Gastroesophageal sphincter (tissue), 4 donors: ENCODE data around the gene AHNAK2. TPM values are rescaled to one million over a fixed set of nuclear protein-coding genes. Genes with fewer than 3 reads are reported as not detected.

Source experiments
- ATAC-seq: fragments of 150-250 bp; one replicate; pipeline ENCODE4 v1.9.1; 2016; ENCODE audit warnings: mild to moderate bottlenecking, moderate library complexity
- H3K27ac ChIP-seq, 4 donors: fragments of 200-600 bp; sonication (generic) in 3 of 4; 1 replicate in 3 of 4; 2 replicates in 1 of 4; pipeline ENCODE4 v1.5.1; 2016 to 2019
- H3K27me3 ChIP-seq: fragments of 200-600 bp; sonication (generic); one replicate; pipeline ENCODE4 v1.5.1; 2019
- H3K36me3 ChIP-seq, 2 donors: fragments of 200-600 bp; sonication (generic); one replicate each; pipeline ENCODE4 v1.5.1; 2019; ENCODE audit warnings: control low read depth in 1 of 2
- H3K4me1 ChIP-seq, 3 donors: fragments of 200-600 bp; sonication (generic); 1 replicate in 2 of 3; 2 replicates in 1 of 3; pipeline ENCODE4 v1.5.1; 2016 to 2019; ENCODE audit warnings: control low read depth in 2 of 3
- H3K4me3 ChIP-seq, 2 donors: fragments of 200-600 bp; sonication (generic); one replicate each; pipeline ENCODE4 v1.5.1; 2019; ENCODE audit warnings: mild to moderate bottlenecking in 1 of 2, moderate library complexity in 1 of 2
- H3K9me3 ChIP-seq, 3 donors: fragments of 200-600 bp; sonication (generic); one replicate each; pipeline ENCODE4 v1.5.1; 2017 to 2019; ENCODE audit warnings: control low read depth in 2 of 3
- EP300 ChIP-seq: sonication (generic); formaldehyde crosslinking; IDR thresholded peaks from one replicate; pipeline ENCODE4 v1.6.1; 2017; ENCODE audit warnings: antibody characterized with exemption, mild to moderate bottlenecking
- POLR2A ChIP-seq, 2 donors: fragments of 450-650 bp; IDR thresholded peaks; one replicate each; pipeline ENCODE4 v1.6.1; 2017; ENCODE audit warnings: antibody characterized with exemption in 2 of 2, mild to moderate bottlenecking in 2 of 2, moderate library complexity in 1 of 2
- POLR2AphosphoS5 ChIP-seq: sonication (generic); formaldehyde crosslinking; IDR thresholded peaks from one replicate; pipeline ENCODE4 v1.6.1; 2017; ENCODE audit warnings: antibody characterized with exemption
- WGBS, 2 donors: methylation state at CpG; one replicate each; pipeline ENCODE4 v1.1.5; 2018; ENCODE audit warnings: low coverage in 1 of 2; 5-methylcytosine and 5-hydroxymethylcytosine counted together
- total RNA-seq, 4 donors: library from RNA; depleted of rRNA; stranded (reverse); fragments of >200 nt; gene quantifications; one replicate each; pipeline ENCODE4 v1.1.0, GENCODE V29; 2016
- TF ChIP-seq, protein P1 (sequence below), 4 experiments: fragments of 200-600 bp in 2 of 4; fragments of 450-650 bp in 2 of 4; sonication (generic) in 1 of 4; IDR thresholded peaks; one replicate each; pipeline ENCODE4 v1.5.1; 2017 to 2019; ENCODE audit warnings: antibody characterized with exemption in 4 of 4, mild to moderate bottlenecking in 2 of 4, moderate library complexity in 2 of 4

AHNAK2 gene
- total RNA-seq, 4 donors from 2014 or later = 105 to 529 (median 239) TPM

DNA sequence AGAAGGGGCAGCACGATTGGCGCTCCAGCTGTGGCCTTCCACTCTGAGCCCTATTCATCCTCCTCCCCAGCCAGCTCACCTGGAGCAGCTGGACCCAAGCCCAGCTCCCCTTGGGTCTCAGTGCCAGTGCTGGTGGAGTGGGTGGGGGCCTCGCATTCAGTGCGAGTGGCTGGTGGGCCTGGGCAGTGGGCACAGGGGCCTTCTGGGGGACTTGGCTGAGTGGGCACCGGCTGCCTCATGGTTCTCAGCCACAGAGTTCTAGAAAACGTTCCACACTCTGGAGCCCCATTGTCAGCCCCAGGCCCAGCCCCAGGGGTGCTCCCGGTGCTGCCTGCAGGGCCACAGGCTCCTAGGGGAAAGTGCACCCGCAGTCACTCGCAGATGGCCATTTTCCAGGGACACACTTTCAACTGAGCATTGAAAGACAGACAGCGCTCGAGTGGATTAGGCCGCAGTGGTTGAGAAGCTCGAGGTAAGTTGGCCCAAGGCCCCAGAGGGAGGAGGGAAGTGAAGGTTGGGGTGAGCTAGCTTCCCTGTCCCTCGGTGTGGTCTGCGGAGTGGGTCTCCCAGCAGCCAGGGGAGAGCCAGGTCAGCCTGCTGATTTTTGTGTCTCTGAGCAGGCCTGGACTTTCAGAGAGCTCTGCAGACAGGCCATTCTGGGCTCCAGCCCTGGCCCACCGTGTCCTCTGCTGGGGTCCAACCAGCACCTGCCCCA is 11.2 kb upstream of the AHNAK2 start:
- WGBS, 2 donors = 80 to 82% methylated on average over 1 to 3 of the region's 16 CpGs
- no peaks in the 10 kb centered on the region for H3K27me3 ChIP-seq
- TF ChIP-seq EP300 (no peak), POLR2AphosphoS5 (no peak), POLR2A (IDR thresholded peaks at IDR 0.05) (no peak)
- TF ChIP-seq, protein P1, sequence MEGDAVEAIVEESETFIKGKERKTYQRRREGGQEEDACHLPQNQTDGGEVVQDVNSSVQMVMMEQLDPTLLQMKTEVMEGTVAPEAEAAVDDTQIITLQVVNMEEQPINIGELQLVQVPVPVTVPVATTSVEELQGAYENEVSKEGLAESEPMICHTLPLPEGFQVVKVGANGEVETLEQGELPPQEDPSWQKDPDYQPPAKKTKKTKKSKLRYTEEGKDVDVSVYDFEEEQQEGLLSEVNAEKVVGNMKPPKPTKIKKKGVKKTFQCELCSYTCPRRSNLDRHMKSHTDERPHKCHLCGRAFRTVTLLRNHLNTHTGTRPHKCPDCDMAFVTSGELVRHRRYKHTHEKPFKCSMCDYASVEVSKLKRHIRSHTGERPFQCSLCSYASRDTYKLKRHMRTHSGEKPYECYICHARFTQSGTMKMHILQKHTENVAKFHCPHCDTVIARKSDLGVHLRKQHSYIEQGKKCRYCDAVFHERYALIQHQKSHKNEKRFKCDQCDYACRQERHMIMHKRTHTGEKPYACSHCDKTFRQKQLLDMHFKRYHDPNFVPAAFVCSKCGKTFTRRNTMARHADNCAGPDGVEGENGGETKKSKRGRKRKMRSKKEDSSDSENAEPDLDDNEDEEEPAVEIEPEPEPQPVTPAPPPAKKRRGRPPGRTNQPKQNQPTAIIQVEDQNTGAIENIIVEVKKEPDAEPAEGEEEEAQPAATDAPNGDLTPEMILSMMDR (IDR thresholded peaks at IDR 0.05) = no peak
- H3K9me3 ChIP-seq = no peaks in the 10 kb centered on the region
- no peak overlapping the region for H3K27ac ChIP-seq
- no peak for ATAC-seq
- peaks cover 0 to 49% of the 10 kb centered on the region in 2 donors for H3K36me3 ChIP-seq
- H3K4me3 ChIP-seq = no peak overlapping the region
- H3K4me1 ChIP-seq = peaks cover 0 to 22% (median 6%) of the 10 kb centered on the region in 3 donors

DNA sequence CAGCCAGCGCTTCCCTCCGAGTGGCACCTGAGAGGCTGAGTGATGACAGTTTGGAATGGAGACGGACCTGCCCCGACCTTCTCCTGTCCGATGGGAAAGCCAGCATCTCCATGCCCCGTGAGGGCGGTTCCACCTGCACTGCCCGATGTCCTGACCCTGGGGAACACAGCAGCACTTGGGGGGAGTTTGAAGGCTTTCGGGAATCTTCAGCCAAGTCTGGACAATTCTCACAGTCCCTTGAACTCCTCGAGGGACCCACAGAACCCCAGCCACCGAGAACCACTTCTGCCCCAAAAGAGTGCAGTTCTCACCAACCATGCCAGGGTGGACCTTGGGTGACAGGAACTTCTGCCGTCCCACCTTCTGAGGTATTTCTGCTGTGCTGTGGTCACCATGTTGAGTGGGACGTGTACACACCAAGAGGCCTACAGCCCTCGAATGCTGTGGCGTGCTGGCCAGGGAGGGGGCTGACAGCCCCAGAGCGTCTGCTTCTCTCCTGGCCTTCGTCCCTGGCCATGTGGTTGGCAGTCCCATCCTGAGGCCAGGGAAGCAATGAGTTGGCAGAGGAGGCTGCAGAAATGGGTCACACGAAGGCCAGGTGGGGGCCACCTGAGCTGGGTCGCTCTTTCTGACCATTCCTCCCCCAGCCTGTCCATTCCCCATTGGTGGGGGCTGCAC is 8.5 kb upstream of the AHNAK2 start:
- peaks cover 0 to 21% of the 10 kb centered on the region in 2 donors for H3K36me3 ChIP-seq
- no CpG with 5 or more reads among the region's 19 CpGs for WGBS, 2 donors
- H3K4me1 ChIP-seq = peaks cover 0 to 22% (median 6%) of the 10 kb centered on the region in 3 donors
- no peaks in the 10 kb centered on the region for H3K9me3 ChIP-seq
- H3K27ac ChIP-seq = peak overlapping the region in 1 of 4 donors; percentile 81
- no peak for TF ChIP-seq EP300
- TF ChIP-seq, protein P1 (IDR thresholded peaks at IDR 0.05) = no peak
- no peak for TF ChIP-seq POLR2AphosphoS5
- TF ChIP-seq POLR2A (IDR thresholded peaks at IDR 0.05) = no peak
- H3K4me3 ChIP-seq = peak overlapping the region in 1 of 2 donors; percentile 87
- no peaks in the 10 kb centered on the region for H3K27me3 ChIP-seq
- ATAC-seq = no peak

DNA sequence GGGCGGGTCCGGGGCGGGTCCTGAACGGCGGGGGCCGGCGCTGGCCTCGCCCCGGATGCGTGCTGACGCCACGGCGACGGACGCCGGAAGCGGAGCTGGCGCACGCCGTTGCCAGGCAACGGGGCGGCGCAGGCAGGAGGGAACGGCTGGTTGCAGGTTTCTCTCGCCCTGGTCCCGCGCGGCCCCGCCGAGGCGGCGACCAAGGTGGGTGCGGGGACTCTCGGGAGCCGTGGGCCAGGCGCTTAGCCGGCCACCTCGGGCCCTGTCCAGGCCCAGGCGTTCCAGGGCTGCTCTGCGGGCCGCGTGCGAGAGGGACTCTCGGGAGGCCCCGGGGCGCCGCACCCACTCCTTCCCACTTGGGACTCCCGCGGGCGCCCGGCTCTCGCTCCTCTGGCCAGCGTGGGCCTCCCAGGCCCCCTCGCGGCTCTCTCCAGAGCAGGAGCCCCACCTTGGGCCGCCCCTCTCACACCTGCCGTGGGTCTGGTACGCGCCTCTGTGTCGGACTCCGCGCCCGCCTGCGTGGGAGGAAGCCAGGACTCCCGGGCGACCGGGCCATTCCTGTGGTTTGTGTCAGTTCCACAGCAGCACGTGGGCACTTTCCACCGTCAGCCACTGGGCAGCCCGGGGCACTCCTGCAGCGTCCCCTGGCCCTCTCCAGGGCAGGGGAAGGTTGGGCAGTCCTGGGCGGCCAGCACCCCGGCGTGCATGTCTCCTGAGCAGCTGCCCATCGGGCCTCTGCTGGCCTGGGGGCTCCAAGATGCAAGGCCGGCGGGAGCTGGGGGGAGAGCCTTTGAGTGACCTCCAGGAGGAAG is 7.7 kb upstream of the AHNAK2 start, which contains the start of gene CLBA1:
CLBA1 (plus strand) TSS at position 114 of the 812 bp plus-strand sequence; CDS start at position 758, 644 bp downstream.
- WGBS, 2 donors = 0% methylated on average over 24 of the region's 77 CpGs; no CpG with 5 or more reads in 1 of the 2 donors
- peak within 1 kb of the TSS; percentile 78 to 87 for H3K4me3 ChIP-seq
- no peaks in the 10 kb centered on the region for H3K27me3 ChIP-seq
- H3K4me1 ChIP-seq = peaks cover 0 to 26% (median 6%) of the 10 kb centered on the region in 3 donors
- no peaks in the 10 kb centered on the region for H3K9me3 ChIP-seq
- TF ChIP-seq, protein P1 (IDR thresholded peaks at IDR 0.05) = no peak
- TF ChIP-seq EP300 (no peak), POLR2A (IDR thresholded peaks at IDR 0.05) (peak; percentile 32 to 45), POLR2AphosphoS5 (peak; percentile 52)
- peaks cover 0 to 15% of the 10 kb centered on the region in 2 donors for H3K36me3 ChIP-seq
- peak within 1 kb of the TSS; percentile 23 to 84 (median 78) for H3K27ac ChIP-seq
- ATAC-seq = peak; percentile 95

DNA sequence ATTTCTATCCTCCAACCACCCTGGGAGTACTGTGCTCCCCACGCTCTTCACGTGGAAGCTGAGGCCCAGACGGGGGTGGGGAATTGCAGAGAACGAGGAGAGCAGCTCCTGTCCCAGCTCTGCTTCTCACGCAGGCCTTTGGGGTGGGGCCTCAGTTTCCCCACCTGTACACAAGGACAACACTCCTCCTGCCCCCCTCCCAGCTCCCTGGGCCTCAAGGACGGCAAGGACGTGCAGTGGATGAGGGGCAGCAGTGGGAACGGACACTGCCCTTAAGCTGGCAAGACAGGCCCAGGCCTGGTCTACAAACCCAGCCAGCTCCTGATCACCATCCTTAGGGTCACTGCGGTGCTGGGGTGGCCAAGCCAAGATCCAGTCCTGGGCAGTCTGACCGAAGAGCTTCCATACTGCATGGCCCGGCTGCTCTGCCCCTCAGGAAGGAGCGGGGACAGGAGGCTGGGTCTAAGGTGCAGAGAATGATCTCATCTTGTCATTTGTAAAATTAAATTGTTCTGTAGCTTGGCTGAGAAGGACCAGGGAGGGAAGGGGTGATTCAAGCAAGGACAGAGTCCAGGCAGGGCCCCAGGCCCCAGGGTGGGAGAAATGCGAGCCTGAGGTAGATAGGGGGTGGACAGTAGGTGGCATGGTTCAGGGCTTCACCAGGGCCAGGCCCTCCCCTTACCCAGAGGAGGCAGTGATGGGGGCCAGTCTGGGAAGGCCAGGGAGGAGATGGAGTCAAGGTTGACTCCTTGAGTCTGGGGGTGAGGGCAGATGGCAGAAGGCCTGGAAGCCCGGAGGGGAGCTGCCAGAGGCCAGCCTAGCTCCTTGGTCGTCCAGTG is 6.1 kb upstream of the AHNAK2 start:
- ATAC-seq = no peak
- Histone ChIP-seq H3K36me3 (peaks cover 0 to 4% of the 10 kb centered on the region in 2 donors), H3K27me3 (no peaks in the 10 kb centered on the region), H3K4me3 (no peak overlapping the region), H3K9me3 (no peaks in the 10 kb centered on the region), H3K4me1 (peaks cover 0 to 42% (median 6%) of the 10 kb centered on the region in 3 donors), H3K27ac (peak overlapping the region in 3 of 4 donors; percentile 75 to 84 (median 81))
- TF ChIP-seq POLR2AphosphoS5 = no peak
- no peak for TF ChIP-seq POLR2A (IDR thresholded peaks at IDR 0.05)
- TF ChIP-seq EP300 = no peak
- TF ChIP-seq, protein P1 (IDR thresholded peaks at IDR 0.05) = no peak
- WGBS, 2 donors = 85 to 90% methylated on average over 2 to 6 of the region's 15 CpGs
